T47D (cell line): Measurements from ENCODE around the gene CLASRP.

Experiments
- DNase-seq, 2 experiments: peaks; one replicate each; pipeline versions ENCODE4 v3.0.0 to v3.0.0-alpha.2; 2011 to 2012; ENCODE audit warnings: low read depth in 1 of 2, low spot score in 1 of 2
- JUND ChIP-seq: IDR thresholded peaks from 2 replicates; pipeline ENCODE4 v1.6.1; 2012; ENCODE audit warnings: low read depth
- in situ Hi-C: cut with HindIII; loops from 2 replicates; pipeline ENCODE4 v1.10.0; 2016; ENCODE audit warnings: low sequenced_read_pairs, low pct_unique_long_range_greater_than_20kb

CLASRP gene

GRCh38 chr19:45056831-45057230 is 18.0 kb downstream of the CLASRP start:
- in situ Hi-C loops, result no loop called here
- DNase-seq, result no peak
- no peak for TF ChIP-seq JUND

- DNase-seq, result no peak
- in situ Hi-C loops, result no loop called here
- TF ChIP-seq JUND, result no peak
Measured at GRCh38 chr19:45057444-45057843, 18.6 kb downstream of the CLASRP start.

GRCh38 chr19:45058622-45059159 is 19.8 kb downstream of the CLASRP start:
- DNase-seq, result no peak
- in situ Hi-C loops, result no loop called here

GRCh38 chr19:45059258-45059965 is 20.6 kb downstream of the CLASRP start:
- no peak for TF ChIP-seq JUND
- in situ Hi-C loops, result no loop called here
- DNase-seq, result peak; percentile 64 to 83

More at GRCh38 chr19:45058622-45059159, 19.8 kb downstream of the CLASRP start:
- TF ChIP-seq JUND, result no peak

- in situ Hi-C loops, result no loop called here
- DNase-seq, result no peak
Measured at GRCh38 chr19:45061965-45062364, 23.1 kb downstream of the CLASRP start.

GRCh38 chr19:45063851-45064801 is 25.3 kb downstream of the CLASRP start:
- no peak for DNase-seq
- in situ Hi-C loops, result no loop called here
- TF ChIP-seq JUND, result no peak

More at GRCh38 chr19:45061965-45062364, 23.1 kb downstream of the CLASRP start:
- no peak for TF ChIP-seq JUND

GRCh38 chr19:45066921-45067661 is 28.2 kb downstream of the CLASRP start:
- no peak for TF ChIP-seq JUND
- DNase-seq, result no peak
- in situ Hi-C loops, result no loop called here

GRCh38 chr19:45068041-45068440 is 29.2 kb downstream of the CLASRP start:
- no peak for DNase-seq
- in situ Hi-C loops, result no loop called here
- TF ChIP-seq JUND, result no peak

GRCh38 chr19:45069056-45069455 is 30.2 kb downstream of the CLASRP start:
- in situ Hi-C loops, result no loop called here
- DNase-seq, result peak; percentile 74 to 85
- TF ChIP-seq JUND, result no peak

- in situ Hi-C loops, result no loop called here
- no peak for TF ChIP-seq JUND
- no peak for DNase-seq
Measured at GRCh38 chr19:45070214-45070613, 31.4 kb downstream of the CLASRP start.

GRCh38 chr19:45070861-45071544 is 32.2 kb downstream of the CLASRP start:
- peak; percentile 68 to 92 for DNase-seq
- in situ Hi-C loops, result no loop called here
- peak; percentile 50; the same call in 1 of the 2 replicates for TF ChIP-seq JUND

GRCh38 chr19:45071545-45071938 is 32.7 kb downstream of the CLASRP start:
- no peak for DNase-seq
- in situ Hi-C loops, result no loop called here
- no peak for TF ChIP-seq JUND
